GM12875 (cell line): ENCODE measurements around the gene MRTFB.

Experiments used
- H3K4me3 ChIP-seq: one replicate; pipeline ENCODE4 v1.5.1; 2011; ENCODE audit warnings: low read depth, low read length, control low read depth
- TF ChIP-seq, protein P1 (sequence below): IDR thresholded peaks from 2 replicates; pipeline ENCODE4 v1.5.1; 2011; ENCODE audit warnings: low read depth, mild to moderate bottlenecking, control low read depth, inconsistent platforms, low read length, moderate library complexity, borderline replicate concordance; ENCODE audit not compliant: insufficient read depth

The MRTFB gene

GRCh38 chr16:14315683-14316320 is 244.7 kb downstream of the MRTFB start:
- no peak overlapping the region for H3K4me3 ChIP-seq
- TF ChIP-seq, protein P1, sequence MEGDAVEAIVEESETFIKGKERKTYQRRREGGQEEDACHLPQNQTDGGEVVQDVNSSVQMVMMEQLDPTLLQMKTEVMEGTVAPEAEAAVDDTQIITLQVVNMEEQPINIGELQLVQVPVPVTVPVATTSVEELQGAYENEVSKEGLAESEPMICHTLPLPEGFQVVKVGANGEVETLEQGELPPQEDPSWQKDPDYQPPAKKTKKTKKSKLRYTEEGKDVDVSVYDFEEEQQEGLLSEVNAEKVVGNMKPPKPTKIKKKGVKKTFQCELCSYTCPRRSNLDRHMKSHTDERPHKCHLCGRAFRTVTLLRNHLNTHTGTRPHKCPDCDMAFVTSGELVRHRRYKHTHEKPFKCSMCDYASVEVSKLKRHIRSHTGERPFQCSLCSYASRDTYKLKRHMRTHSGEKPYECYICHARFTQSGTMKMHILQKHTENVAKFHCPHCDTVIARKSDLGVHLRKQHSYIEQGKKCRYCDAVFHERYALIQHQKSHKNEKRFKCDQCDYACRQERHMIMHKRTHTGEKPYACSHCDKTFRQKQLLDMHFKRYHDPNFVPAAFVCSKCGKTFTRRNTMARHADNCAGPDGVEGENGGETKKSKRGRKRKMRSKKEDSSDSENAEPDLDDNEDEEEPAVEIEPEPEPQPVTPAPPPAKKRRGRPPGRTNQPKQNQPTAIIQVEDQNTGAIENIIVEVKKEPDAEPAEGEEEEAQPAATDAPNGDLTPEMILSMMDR = no peak
